HEK293T (cell line): ENCODE results near the gene CMTM5.

Experiments
- CTCF ChIA-PET: fragments of 350-600 bp; formaldehyde crosslinking; extraction: SDS; loops from one replicate; lab custom pipeline; 2021; ENCODE audit warnings: antibody characterized with exemption, inconsistent platforms; lab: Yijun Ruan, JAX
- POLR2A ChIA-PET: fragments of 350-600 bp; formaldehyde crosslinking; extraction: SDS; loops from one replicate; lab custom pipeline; 2020; ENCODE audit warnings: antibody characterized with exemption, inconsistent platforms; lab: Yijun Ruan, JAX
- DNase-seq: peaks from one replicate; pipeline ENCODE4 v3.0.0; 2012; ENCODE audit warnings: mixed read lengths; ENCODE audit errors: extremely low spot score
- ARNT ChIP-seq: fragments of 450-650 bp; IDR thresholded peaks from 2 replicates; pipeline ENCODE4 v1.6.1; 2017; ENCODE audit warnings: mild to moderate bottlenecking
- BHLHE40 ChIP-seq: fragments of 450-650 bp; IDR thresholded peaks from 2 replicates; pipeline ENCODE4 v1.6.1; 2016; ENCODE audit warnings: mild to moderate bottlenecking, moderate library complexity, borderline replicate concordance
- CTBP1 ChIP-seq: fragments of 450-650 bp; IDR thresholded peaks from 2 replicates; pipeline ENCODE4 v1.6.1; 2016; ENCODE audit warnings: borderline replicate concordance
- ELF4 ChIP-seq: fragments of 450-650 bp; IDR thresholded peaks from 2 replicates; pipeline ENCODE4 v1.6.1; 2017; ENCODE audit warnings: antibody characterized with exemption
- FOXA1 ChIP-seq: fragments of 450-650 bp; IDR thresholded peaks from 2 replicates; pipeline ENCODE4 v1.6.1; 2016; ENCODE audit warnings: mild to moderate bottlenecking
- FOXK2 ChIP-seq: fragments of 450-650 bp; IDR thresholded peaks from 2 replicates; pipeline ENCODE4 v1.6.1; 2016; ENCODE audit warnings: mild to moderate bottlenecking
- FOXM1 ChIP-seq: fragments of 450-650 bp; IDR thresholded peaks from 2 replicates; pipeline ENCODE4 v1.6.1; 2017; ENCODE audit warnings: mild to moderate bottlenecking, borderline replicate concordance
- HDGF ChIP-seq: fragments of 450-650 bp; IDR thresholded peaks from 2 replicates; pipeline ENCODE4 v1.6.1; 2017; ENCODE audit warnings: antibody characterized with exemption, borderline replicate concordance
- L3MBTL2 ChIP-seq: fragments of 450-650 bp; conservative IDR thresholded peaks from 2 replicates; pipeline ENCODE4 v1.6.1; 2016; ENCODE audit warnings: mild to moderate bottlenecking
- LEF1 ChIP-seq: fragments of 450-650 bp; IDR thresholded peaks from 2 replicates; pipeline ENCODE4 v1.6.1; 2017; ENCODE audit warnings: mild to moderate bottlenecking, borderline replicate concordance
- NFRKB ChIP-seq: fragments of 450-650 bp; IDR thresholded peaks from 2 replicates; pipeline ENCODE4 v1.6.1; 2016; ENCODE audit warnings: mild to moderate bottlenecking, moderate library complexity
- SP1 ChIP-seq: fragments of 450-650 bp; IDR thresholded peaks from 2 replicates; pipeline ENCODE4 v1.6.1; 2017
- SUZ12 ChIP-seq: fragments of 450-650 bp; IDR thresholded peaks from 2 replicates; pipeline ENCODE4 v1.6.1; 2016; ENCODE audit warnings: mild to moderate bottlenecking
- TARDBP ChIP-seq: fragments of 450-650 bp; IDR thresholded peaks from 2 replicates; pipeline ENCODE4 v1.6.1; 2016
- ZNF384 ChIP-seq: fragments of 450-650 bp; IDR thresholded peaks from 2 replicates; pipeline ENCODE4 v1.6.1; 2016
- TF ChIP-seq, protein P1 (sequence below): fragments of 450-650 bp; IDR thresholded peaks from 2 replicates; pipeline ENCODE4 v1.6.1; 2016

Gene CMTM5

DNA sequence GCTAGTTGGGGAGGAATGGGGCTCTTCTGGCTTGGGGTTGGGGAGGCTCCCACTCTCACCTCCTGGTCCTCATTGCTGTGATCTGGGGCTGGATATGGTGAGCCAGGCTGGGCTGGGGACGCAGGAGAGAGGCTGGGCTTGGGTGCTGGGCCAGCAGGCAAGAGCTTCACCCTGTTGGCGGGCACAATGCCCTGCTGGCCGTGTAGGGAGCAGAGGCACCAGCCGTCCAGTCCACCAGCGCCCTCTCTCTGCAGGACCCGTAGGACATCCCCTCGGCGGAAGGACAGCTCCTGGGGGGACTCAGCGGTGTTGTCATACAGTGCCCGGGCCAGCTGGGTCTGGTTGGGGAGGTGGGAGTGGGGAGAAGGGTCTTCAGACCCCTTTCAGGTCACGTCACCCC, 16.4 kb upstream of the CMTM5 start:
- TF ChIP-seq BHLHE40 (no peak), FOXK2 (no peak), ARNT (no peak), SUZ12 (no peak), ELF4 (no peak), L3MBTL2 (no peak), SP1 (no peak), ZNF384 (no peak), TARDBP (no peak), HDGF (no peak), LEF1 (no peak), NFRKB (no peak), FOXA1 (no peak), FOXM1 (no peak), CTBP1 (no peak)
- TF ChIP-seq, protein P1, sequence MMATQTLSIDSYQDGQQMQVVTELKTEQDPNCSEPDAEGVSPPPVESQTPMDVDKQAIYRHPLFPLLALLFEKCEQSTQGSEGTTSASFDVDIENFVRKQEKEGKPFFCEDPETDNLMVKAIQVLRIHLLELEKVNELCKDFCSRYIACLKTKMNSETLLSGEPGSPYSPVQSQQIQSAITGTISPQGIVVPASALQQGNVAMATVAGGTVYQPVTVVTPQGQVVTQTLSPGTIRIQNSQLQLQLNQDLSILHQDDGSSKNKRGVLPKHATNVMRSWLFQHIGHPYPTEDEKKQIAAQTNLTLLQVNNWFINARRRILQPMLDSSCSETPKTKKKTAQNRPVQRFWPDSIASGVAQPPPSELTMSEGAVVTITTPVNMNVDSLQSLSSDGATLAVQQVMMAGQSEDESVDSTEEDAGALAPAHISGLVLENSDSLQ: no peak
- DNase-seq: no peak
- ChIA-PET POLR2A (interaction anchor here (1.1 to 1.9 kb wide), 3 partner anchors 15 to 74 kb away, joined by 3 to 12 read pairs (median 4); partner anchors contain the start of gene PABPN1), CTCF (interaction anchor here (0.6 to 2.7 kb wide), 9 partner anchors 8 to 60 kb away, joined by 3 to 13 read pairs (median 3); partner anchors contain the start of gene SLC22A17)

DNA sequence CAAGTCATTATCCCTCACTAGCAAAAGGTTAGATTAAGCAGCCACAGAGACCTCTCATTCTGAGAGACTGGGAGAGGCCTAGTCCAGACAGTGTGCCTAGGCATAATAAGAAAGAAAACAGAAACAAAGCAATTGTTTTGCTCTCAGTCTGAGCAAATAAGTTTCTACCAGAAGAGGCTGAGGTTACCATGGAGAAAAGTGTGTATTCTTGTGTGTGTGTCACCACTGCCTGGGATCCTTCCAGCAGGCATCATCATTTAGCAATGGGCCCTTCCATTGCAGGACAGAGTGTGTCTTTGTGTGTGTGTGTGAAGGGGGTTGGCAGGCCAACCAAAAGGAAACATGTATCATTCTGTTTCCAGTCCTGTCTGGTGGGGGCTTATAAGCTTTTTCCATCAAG, 15.5 kb upstream of the CMTM5 start:
- POLR2A ChIA-PET: interaction anchor here (1.1 to 1.9 kb wide), 2 partner anchors 16 to 75 kb away, joined by 3 to 4 read pairs; no protein-coding TSS in a partner anchor
- CTCF ChIA-PET: interaction anchor here (0.5 to 2.7 kb wide), 6 partner anchors 9 to 102 kb away, joined by 3 to 13 read pairs (median 4); partner anchors contain the start of gene SLC22A17
- no peak for TF ChIP-seq TARDBP
- no peak for TF ChIP-seq FOXK2
- TF ChIP-seq SUZ12: no peak
- no peak for DNase-seq

DNA sequence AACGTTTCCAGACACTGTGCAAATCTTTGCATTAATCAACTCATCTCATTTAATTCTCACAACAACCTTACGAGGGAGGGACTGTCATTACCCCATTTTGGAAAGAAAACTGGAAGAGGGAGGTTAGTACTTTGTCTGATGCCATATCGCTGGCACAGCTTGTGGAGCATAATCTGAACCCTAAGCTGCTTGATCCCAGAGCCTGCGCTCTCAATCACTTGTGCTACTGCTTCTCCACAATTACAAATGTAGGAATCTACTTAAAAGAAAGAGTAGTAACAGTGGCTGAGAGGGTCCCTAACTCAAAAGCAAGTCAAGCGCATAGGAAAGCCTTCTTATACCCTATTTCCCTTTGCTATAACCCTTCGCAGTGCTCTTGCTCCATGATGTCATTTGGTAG, 15.1 kb upstream of the CMTM5 start:
- TF ChIP-seq NFRKB: no peak
- TF ChIP-seq ARNT: no peak
- no peak for TF ChIP-seq L3MBTL2
- ChIA-PET POLR2A (interaction anchor here (0.8 kb wide), 1 partner anchor 41 kb away, joined by 3 read pairs; the partner anchor contains the start of gene PABPN1), CTCF (interaction anchor here (0.5 to 2.7 kb wide), 4 partner anchors 8 to 103 kb away, joined by 4 to 13 read pairs (median 5); no protein-coding TSS in a partner anchor)
- no peak for DNase-seq

DNA sequence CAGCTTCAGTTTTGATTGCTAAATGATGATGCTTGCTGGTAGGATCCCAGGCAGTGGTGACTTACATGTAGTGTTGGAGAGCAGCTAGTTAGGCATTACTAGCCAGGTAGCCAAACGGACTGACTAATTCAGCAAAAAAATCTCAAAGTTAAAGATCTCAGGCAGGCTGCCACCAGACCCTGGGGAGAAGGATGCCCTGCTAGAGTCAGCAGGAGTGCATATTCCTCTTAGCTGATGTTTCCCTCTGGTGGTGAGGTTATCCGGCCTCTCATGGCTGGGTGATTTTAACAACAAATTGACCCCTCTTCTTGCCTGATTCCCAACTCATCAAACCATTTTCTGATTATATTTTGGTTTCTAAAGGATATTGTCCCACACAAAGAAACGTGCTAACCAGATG, 14.6 kb upstream of the CMTM5 start:
- TF ChIP-seq ZNF384 (no peak), NFRKB (no peak), CTBP1 (no peak)
- DNase-seq: no peak
- POLR2A ChIA-PET: interaction anchor here (0.8 kb wide), 1 partner anchor 41 kb away, joined by 3 read pairs; the partner anchor contains the start of gene PABPN1
- CTCF ChIA-PET: interaction anchor here (0.5 to 2.7 kb wide), 4 partner anchors 8 to 103 kb away, joined by 4 to 13 read pairs (median 5); no protein-coding TSS in a partner anchor

DNA sequence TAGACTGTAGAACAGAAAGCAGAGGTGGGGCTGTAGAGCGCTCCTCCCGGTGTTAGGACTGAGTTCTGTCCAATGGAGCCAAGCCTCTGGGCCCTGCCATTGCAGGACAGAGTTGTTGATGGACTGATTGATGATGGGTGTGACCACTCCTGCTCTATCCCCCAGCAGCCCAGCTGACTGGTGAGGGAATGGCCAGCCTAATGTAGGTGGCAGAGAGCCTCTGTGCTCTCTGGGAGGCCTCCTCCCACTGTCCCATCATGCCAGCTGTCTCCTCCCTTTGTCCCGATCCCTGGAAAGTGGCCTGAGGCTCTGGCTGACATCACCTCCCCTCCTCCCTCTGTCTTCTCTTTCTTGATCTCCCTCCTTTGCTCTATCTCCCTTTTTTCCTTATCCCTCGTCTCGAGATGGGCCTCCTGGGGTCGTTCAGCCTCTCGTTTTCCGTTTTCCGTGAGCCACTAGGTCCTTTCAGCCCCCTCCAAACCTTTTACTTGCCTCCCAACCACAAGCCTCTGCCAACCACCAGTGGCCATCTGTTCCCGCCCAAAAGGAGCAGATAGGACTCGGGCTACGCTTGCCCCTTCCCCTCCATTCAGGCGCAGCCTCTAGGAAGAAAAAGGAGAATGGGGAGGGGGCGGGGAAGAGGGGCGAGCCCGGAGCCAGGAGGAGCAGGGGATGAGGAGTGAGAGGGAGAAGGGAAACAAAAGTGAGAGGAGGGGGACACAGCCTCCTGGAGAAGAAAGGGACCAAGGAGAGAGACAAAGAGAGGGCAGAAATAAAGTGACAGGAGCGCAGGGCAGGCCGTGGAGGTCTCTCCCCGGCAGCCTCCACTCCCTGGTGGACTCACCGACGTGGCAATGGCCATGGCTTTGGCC, 12.4 kb upstream of the CMTM5 start:
- no peak for TF ChIP-seq ARNT
- no peak for TF ChIP-seq FOXK2
- no peak for TF ChIP-seq FOXA1
- no peak for TF ChIP-seq SUZ12
- TF ChIP-seq L3MBTL2: no peak
- TF ChIP-seq BHLHE40: no peak
- TF ChIP-seq SP1: no peak
- TF ChIP-seq ZNF384: no peak
- no peak for TF ChIP-seq NFRKB
- no peak for TF ChIP-seq LEF1
- TF ChIP-seq, protein P1: no peak
- CTCF ChIA-PET: interaction anchor here (0.9 to 1.0 kb wide), 2 partner anchors 11 to 37 kb away, joined by 3 read pairs; partner anchors contain the start of gene SLC22A17
- DNase-seq: no peak
- POLR2A ChIA-PET: interaction anchor here (0.8 kb wide), 1 partner anchor 12 kb away, joined by 3 read pairs; the partner anchor contains the start of gene SLC22A17

DNA sequence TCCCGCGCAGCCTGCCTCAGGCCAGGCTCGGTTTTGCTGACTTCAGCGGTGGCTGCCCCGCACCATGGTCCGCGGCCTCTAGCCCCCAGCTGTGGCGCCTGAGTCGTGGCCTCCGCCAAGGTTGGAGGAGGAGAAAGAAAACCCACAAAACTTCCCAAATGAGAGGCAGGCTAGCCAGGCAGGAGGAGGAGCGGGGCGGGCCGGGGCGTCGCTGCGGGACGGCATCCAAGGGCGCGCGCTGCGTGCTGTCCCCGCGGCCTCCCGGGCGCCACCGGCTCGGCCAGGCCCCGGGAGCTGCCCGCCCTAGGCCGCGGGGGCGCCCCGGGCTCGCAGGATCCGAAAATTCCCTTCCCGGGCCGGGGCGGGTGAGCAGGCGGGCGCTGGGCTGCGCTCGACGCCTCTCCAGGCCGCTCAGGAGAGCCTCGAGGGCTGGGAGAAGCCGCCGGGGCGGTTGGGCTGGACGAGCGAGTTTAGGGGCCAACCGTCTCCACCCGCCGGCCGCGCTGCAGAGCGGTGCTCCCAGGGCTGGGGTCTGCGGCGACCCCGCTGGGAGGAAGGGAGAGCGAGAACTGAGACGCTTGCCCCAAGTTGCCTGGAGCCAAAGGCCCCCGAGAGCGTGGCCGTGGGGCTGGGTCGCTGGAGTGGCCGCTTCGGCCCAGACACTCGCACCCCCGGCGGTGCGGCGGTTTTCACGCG, 11.7 kb upstream of the CMTM5 start, which contains the start of gene EFS:
Gene EFS, minus strand, starts transcription at position 137 of the 696 bp plus-strand sequence. CDS start 147 bp downstream, outside the sequence.
- ChIA-PET POLR2A (no interaction called here), CTCF (no interaction called here)
- DNase-seq: no peak
- TF ChIP-seq, protein P1: no peak
- TF ChIP-seq CTBP1 (no peak), BHLHE40 (no peak), SUZ12 (no peak)
